Hindlimb muscle (tissue), 1 donor: ENCODE results near the gene FBXO27. TPM values are rescaled to one million over a fixed set of nuclear protein-coding genes. Genes with fewer than 3 reads are reported as not detected.
"Not testable (repeated sequence)": the region's sequence is repeated elsewhere in the genome, so short reads cannot be mapped to it uniquely, and the experiment has no call there.

Experiments
- DNase-seq: peaks from one replicate; pipeline ENCODE4 v3.0.0-alpha.2; 2013
- polyA plus RNA-seq: library from polyadenylated mRNA; unstranded; fragments of 120-200 nt; gene quantifications from one replicate; pipeline ENCODE4 v1.2.1, GENCODE V29; 2013; ENCODE audit not compliant: insufficient read length

Gene FBXO27
- polyA plus RNA-seq, 1 donor: 4.1 TPM

DNA sequence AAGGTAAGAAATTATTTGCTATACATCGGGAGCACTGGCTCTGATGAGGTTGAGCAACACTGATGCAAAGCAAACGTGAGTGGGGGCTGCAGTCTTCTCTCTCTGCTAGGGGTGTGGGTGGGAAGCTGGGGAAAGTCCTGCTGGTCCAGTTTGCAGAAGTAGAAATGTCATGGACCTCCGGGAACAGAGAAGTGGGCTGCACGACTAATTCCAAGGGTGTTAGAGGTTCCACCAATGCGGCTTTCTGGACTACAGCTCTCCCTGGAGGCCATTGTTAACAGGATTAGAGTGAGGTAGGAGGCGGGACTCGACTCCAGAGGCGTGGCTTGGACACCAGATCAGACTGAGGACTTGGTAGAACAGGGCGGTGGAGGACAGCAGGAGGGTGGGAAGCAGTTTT is 5.7 kb upstream of the FBXO27 start:
- no peak for DNase-seq

DNA sequence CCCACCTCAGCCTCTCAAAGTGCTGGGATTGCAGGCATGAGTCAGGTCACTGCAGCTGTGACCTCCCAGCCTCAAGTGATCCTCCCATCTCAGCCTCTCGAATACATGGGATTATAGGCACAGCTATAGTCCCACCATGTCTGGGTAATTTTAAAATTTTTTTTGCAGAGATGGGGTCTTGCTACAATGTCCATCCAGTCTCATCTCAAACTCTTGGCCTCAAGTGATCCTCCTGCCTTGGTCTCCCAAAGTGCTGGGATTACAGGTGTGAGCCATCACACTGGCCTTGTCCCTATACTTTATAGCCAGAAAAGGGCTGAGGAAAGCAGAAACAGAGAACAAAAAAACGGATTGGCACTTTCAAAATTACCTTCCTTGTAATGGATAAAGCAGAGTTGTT is 4.8 kb upstream of the FBXO27 start:
- DNase-seq: no peak

DNA sequence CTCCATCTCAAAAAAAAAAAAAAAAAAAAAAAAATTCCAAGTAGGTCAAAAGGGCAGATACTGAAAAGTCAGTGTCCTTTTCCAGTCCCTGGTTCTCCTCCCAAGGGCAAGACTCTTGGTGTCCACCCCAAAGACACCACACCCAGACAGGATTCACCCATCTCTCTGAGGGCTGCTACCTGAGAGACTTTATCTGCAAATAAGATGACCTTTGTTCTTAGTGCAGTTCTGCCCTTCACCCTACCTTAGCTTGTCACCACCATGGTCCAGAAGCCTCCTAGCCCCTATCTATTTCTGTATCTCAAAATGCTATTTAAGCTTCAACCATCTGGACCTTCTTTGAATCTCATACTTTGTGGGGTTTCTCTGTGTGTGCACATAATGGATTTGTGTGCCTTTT is 4.2 kb upstream of the FBXO27 start:
- no peak for DNase-seq

DNA sequence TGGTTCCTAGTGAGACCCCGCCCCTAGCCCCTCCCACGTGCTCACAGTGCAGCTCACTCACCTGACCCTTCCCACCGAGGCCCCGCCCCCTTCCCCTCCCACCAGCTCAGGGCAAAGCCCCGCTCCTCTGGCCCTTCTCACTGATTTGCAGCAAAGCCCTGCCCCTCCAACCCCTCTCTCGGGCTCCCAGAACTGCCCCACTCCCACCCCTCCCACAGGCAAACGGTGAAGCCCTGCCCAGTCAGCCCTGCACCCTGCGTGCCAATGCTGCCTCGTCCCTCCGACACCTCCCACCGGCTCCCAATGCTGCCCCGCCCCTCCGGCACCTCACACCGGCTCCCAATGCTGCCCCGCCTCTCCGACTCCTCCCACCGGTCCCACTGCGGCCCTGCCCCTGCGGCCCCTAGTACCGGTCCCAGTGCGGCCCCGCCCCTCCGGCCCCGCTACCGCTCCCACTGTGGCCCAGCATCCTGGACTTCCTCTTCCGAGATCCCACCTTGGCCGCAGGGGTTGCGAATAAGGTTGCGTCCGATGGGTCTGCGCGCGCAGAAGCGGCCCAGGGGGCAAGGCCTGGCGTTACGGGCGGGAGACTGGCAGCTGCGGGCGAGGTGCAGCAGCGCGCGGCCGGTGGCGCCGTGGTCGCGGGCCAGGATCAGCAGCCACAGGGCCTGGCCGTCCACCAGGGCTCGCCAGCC is 834 bp downstream of the FBXO27 start:
- peak; percentile 39 for DNase-seq

- DNase-seq: no peak
Observed at GRCh38 chr19:39030854-39031367, 1.4 kb downstream of the FBXO27 start.

DNA sequence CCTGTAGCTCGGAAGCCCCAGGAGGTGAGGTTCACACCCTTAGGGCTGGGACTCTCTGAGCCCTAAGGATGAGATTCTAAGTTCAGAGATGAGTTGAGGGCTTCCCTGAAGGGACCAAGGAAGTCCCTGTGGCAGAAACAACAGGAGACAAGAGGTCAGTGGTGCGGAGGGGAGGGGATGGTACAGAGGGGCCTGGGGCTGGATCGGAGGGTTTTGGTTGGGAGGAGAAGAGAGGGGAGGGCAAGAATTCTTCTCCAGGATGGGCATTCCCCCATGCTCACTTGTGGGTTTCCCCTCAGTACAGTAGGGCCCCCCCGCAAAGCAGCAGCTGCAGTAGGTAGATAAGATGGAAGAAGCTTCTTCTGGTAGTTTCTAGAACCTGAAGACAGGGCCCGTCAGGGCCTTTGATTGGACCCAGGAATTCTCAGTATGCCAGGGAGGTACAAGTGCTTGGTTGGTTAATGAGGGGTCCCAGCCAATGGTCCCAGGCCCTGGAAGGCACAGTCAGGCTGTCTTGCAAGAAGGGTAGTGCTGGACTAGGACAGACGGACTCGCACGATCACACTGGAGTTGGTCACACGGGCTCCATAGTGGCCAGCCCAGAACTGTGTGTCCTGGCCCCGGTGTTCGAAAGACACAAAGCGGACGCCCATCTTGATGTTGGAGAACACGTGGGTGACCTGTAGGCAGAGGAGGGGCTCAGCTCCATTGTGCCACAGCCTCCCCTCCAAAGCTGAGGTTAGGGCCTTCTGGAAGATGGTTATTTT is 7.3 kb downstream of the FBXO27 start:
- no peak for DNase-seq

GRCh38 chr19:39021063-39021462 is 11.3 kb downstream of the FBXO27 start:
- DNase-seq: no peak

DNA sequence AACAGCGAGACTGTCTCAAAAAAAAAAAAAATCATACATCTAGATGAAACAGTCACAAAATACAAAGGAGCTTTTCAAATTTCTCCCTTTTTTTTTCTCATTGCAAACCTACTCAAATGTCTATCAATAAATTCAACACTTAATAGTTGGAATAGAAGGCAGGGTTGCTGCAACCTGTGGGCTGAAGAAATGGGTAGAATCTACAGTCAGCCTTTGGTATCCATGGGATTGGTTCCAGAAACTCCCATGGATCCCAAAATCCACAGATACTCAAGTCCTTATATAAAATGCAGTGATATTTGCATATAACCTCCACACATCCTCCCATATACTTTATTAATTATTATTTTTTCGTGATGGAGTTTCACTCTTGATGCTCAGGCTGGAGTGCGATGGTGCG is 14.7 kb downstream of the FBXO27 start:
- no peak for DNase-seq

DNA sequence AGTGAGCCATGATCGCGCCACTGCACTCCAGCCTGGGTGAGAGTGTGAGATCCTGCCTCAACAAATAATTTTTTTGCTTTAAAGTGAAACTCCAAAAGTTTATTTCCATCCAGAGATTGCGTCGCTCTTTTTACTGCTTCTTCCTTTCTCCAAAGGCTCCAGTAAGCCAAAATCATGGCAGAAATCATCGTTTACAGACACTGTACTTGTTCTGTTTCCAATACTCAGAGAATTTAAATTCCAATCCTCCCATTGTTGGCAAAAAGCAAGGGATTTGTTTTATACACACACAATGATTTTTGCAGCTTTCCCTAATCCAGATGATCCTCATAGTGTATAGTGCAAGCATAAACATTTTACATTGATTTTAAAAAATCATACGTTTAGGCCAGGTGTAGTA is 15.3 kb downstream of the FBXO27 start:
- DNase-seq: peak; percentile 38

GRCh38 chr19:39014037-39014436 is 18.3 kb downstream of the FBXO27 start:
- DNase-seq: no peak

- no peak for DNase-seq
Observed at GRCh38 chr19:39009001-39009400, 23.3 kb downstream of the FBXO27 start.

GRCh38 chr19:39008137-39008536 is 24.2 kb downstream of the FBXO27 start:
- DNase-seq: no peak

DNA sequence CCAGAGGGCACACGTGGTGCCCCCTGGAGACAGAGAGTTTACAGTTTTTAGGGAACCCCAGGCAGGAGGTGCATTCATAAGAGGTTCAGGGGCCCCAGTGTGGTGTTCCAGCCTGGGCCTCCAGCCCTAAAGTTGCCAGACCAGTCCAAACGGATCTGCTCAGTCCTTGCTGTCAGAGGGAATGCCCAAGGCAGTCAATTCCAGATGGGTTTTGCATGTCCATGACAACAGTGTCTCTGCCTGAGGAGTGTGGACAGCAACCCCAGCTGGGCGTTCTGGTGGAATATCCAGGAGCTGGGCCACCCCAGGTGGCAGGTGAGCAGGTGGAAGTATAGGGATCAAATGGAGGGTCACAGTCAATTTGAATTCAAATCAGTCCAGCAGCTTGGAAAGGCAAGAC is 25.3 kb downstream of the FBXO27 start:
- DNase-seq: no peak

DNA sequence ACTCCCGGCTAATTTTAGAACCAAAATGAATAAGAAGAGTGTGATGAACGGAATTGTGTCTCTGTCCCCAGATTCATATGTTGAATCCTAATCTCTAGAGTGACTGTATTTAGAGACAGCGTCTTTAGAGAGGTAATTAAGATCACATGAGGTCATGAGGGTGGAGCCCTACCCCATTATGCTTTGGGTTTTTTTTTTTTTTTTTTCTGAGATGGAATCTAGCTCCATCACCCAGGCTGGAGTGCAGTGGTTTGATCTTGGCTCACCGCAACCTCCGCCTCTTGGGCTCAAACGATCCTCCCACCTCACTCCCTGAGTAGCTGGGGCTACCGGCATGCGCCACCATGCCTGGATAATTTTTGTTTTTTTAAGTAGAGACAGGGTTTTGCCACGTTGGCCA is 27.9 kb downstream of the FBXO27 start:
- no peak for DNase-seq

- DNase-seq: no peak
Observed at GRCh38 chr19:39003796-39004195, 28.6 kb downstream of the FBXO27 start.

DNA sequence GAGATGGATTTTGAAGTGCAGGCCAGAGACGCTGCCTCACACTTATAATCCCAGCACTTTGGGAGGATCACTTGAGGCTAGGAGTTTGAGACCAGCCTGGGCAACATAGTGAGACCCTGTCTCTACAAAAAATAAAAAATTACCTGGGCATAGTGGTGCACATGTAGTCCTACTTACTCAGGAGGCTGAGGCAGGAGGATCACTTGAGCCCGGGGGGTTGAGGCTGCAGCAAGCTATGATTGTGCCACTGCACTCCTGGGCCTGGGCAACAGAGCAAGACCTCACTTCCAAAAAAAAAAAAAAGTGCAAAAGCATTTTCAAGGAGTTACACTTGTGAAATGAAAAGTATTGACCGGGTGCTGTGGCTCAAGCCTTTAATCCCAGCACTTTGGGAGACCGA is 29.2 kb downstream of the FBXO27 start:
- DNase-seq: no peak

GRCh38 chr19:39001041-39001440 is 31.3 kb downstream of the FBXO27 start:
- no peak for DNase-seq

GRCh38 chr19:38997576-38997975 is 34.8 kb downstream of the FBXO27 start:
- DNase-seq: not testable (repeated sequence)

- DNase-seq: no peak
Observed at GRCh38 chr19:38993271-38993670, 39.1 kb downstream of the FBXO27 start.

DNA sequence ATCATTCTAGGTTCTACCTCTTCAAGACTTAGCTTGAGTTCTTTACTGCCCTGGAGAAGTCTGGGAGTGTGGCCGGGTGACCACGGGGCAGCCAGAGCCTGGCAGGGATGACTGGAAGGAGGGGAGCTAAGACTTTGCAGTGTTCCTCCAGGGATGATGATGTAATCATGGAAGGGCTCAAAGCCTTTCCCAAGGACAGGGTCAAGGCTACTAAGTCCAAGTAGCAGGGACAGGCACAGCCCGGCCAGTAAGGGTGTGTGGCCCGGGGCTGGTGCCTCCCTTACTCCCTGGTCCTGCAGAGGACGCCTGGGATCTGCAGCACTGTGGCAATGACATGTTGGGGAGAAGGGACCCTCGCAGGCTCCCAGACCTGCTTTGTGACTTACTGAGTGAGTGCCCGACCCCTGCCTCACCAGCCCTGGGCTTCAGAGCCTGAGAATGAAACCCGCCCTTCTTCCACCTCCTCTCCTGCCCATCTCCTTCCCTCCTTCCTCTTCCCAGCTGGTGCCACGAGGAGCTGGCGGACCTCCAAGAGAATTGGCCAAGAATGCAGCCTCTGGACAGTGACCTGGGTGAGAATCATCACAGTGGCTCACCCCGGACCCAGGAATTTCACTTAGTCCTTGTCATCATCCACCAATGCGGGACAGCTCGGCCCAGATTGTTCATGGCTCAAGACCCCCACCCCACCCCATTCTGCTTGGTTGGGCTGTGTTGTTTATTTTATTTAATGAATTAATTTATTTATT is 41.2 kb downstream of the FBXO27 start:
- DNase-seq: no peak

DNA sequence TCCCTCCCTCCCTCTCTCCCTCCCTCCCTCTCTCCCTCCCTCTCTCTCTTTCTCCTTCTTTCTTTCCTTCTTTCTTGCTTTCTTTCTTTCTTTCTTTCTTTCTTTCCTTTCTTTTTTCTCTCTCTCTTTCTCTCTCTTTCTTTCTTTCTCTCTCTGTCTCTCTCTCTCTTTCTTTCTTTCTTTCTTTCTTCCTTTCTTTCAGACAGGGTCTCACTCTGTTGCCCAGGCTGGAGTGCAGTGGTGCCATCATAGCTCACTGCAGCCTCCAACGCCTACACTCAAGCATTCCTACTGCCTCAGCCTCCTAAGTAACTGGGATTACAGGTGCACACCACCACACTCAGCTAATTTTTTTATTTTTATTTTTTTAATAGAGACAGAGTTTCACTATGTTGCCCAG is 42.7 kb downstream of the FBXO27 start:
- not testable (repeated sequence) for DNase-seq

- no peak for DNase-seq
Observed at GRCh38 chr19:38989066-38989605, 43.2 kb downstream of the FBXO27 start.

- DNase-seq: not testable (repeated sequence)
Observed at GRCh38 chr19:38988627-38989026, 43.7 kb downstream of the FBXO27 start.
